ENCODE results near the gene FBXL15. TPM values are rescaled to one million over a fixed set of nuclear protein-coding genes. Genes with fewer than 3 reads are reported as not detected.

The FBXL15 gene
- total RNA-seq, 3 donors from 2014 or later: 18.3 to 27.7 (median 20.5) TPM

GRCh38 chr10:102449321-102450123 is 28.9 kb downstream of the FBXL15 start:
- DNase-seq: peak; percentile 88 to 93 (median 93)
- no peak for TF ChIP-seq CTCF (IDR thresholded peaks at IDR 0.05)
- Histone ChIP-seq H3K9me3 (no peaks in the 10 kb centered on the region), H3K4me1 (ENCODE audit: low read depth) (peaks cover 8% of the 10 kb centered on the region), H3K36me3 (ENCODE audit: low read depth) (no peaks in the 10 kb centered on the region), H3K4me3 (peak overlapping the region; percentile 44)
- intact Hi-C loops (cut with DNase I, micrococcal nuclease): no loop called here
- peak; percentile 76 for ATAC-seq

- Histone ChIP-seq H3K36me3 (ENCODE audit: low read depth) (no peaks in the 10 kb centered on the region), H3K4me3 (peak overlapping the region; percentile 44), H3K9me3 (no peaks in the 10 kb centered on the region), H3K4me1 (ENCODE audit: low read depth) (peaks cover 8% of the 10 kb centered on the region)
- DNase-seq (no peak), ATAC-seq (peak; percentile 1)
- intact Hi-C loops (cut with DNase I, micrococcal nuclease): no loop called here
- TF ChIP-seq CTCF (IDR thresholded peaks at IDR 0.05): no peak
Observed at GRCh38 chr10:102450124-102450373, 29.4 kb downstream of the FBXL15 start.

- intact Hi-C loops (cut with DNase I, micrococcal nuclease): no loop called here
- Histone ChIP-seq H3K4me3 (peak overlapping the region; percentile 44), H3K36me3 (ENCODE audit: low read depth) (no peaks in the 10 kb centered on the region), H3K9me3 (no peaks in the 10 kb centered on the region), H3K4me1 (ENCODE audit: low read depth) (peaks cover 8% of the 10 kb centered on the region)
- peak; percentile 91 for ATAC-seq
- TF ChIP-seq CTCF (IDR thresholded peaks at IDR 0.05): no peak
- DNase-seq: peak; percentile 86 to 96 (median 92)
Observed at GRCh38 chr10:102450374-102451104, 29.9 kb downstream of the FBXL15 start.

GRCh38 chr10:102451105-102451969 is 30.7 kb downstream of the FBXL15 start, which contains the start of gene C10orf95:
Gene C10orf95, minus strand, starts transcription at chr10:102451543. Its CDS starts 450 bp downstream, at chr10:102451093.
- peak; percentile 62 for ATAC-seq
- no peak for TF ChIP-seq CTCF (IDR thresholded peaks at IDR 0.05)
- Histone ChIP-seq H3K4me1 (ENCODE audit: low read depth) (peaks cover 8% of the 10 kb centered on the region), H3K36me3 (ENCODE audit: low read depth) (no peaks in the 10 kb centered on the region), H3K9me3 (no peaks in the 10 kb centered on the region), H3K4me3 (peak within 1 kb of the TSS; percentile 44)
- DNase-seq: peak; percentile 70 to 77 (median 73)
- intact Hi-C loops (cut with DNase I, micrococcal nuclease): no loop called here

GRCh38 chr10:102452672-102453340 is 32.2 kb downstream of the FBXL15 start:
- H3K9me3 ChIP-seq: no peaks in the 10 kb centered on the region
- H3K4me3 ChIP-seq: no peak overlapping the region
- DNase-seq (peak in 1 of 3 donors; percentile 45), ATAC-seq (no peak)
- intact Hi-C loops (cut with DNase I, micrococcal nuclease): no loop called here
- H3K4me1 ChIP-seq (ENCODE audit: low read depth): peaks cover 8% of the 10 kb centered on the region
- H3K36me3 ChIP-seq (ENCODE audit: low read depth): no peaks in the 10 kb centered on the region
- TF ChIP-seq CTCF (IDR thresholded peaks at IDR 0.05): no peak
